KBM-7 (cell line): Measurements from ENCODE around the gene HAS3.
A peak's percentile ranks its signal among the peaks of the same experiment; 100 is the strongest.
"Not testable (repeated sequence)": the region's sequence is repeated elsewhere in the genome, so short reads cannot be mapped to it uniquely, and the experiment has no call there.

Experiments used
- DNase-seq: peaks from one replicate; pipeline ENCODE4 v3.0.0-alpha.2; 2015
- in situ Hi-C: fragments of 300-500 bp; cut with MboI; formaldehyde crosslinking; loops from 2 replicates; pipeline ENCODE4 v1.14.3; 2020; ENCODE audit warnings: low sequenced_read_pairs, low pct_unique_long_range_greater_than_20kb, mixed read lengths

HAS3 gene

GRCh38 chr16:69113216-69113615, 7.8 kb downstream of the HAS3 start:
- in situ Hi-C loops: loop anchor here (25.0 kb wide), 1 partner anchor 201 kb away; no protein-coding TSS in a partner anchor
- DNase-seq: no peak

GRCh38 chr16:69114346-69114975, 9.0 kb downstream of the HAS3 start:
- in situ Hi-C loops: loop anchor here (25.0 kb wide), 1 partner anchor 202 kb away; no protein-coding TSS in a partner anchor
- no peak for DNase-seq

GRCh38 chr16:69114976-69115355, 9.5 kb downstream of the HAS3 start:
- no peak for DNase-seq
- in situ Hi-C loops: loop anchor here (25.0 kb wide), 1 partner anchor 203 kb away; no protein-coding TSS in a partner anchor

GRCh38 chr16:69115361-69115760, 9.9 kb downstream of the HAS3 start:
- no peak for DNase-seq
- in situ Hi-C loops: loop anchor here (25.0 kb wide), 1 partner anchor 203 kb away; no protein-coding TSS in a partner anchor

GRCh38 chr16:69115837-69116236, 10.4 kb downstream of the HAS3 start:
- DNase-seq: no peak
- in situ Hi-C loops: loop anchor here (25.0 kb wide), 1 partner anchor 204 kb away; no protein-coding TSS in a partner anchor

- DNase-seq: no peak
- in situ Hi-C loops: loop anchor here (25.0 kb wide), 1 partner anchor 204 kb away; no protein-coding TSS in a partner anchor
These were observed 10.9 kb downstream of the HAS3 start for GRCh38 chr16:69116256-69116875.

GRCh38 chr16:69116906-69117305, 11.5 kb downstream of the HAS3 start:
- DNase-seq: no peak
- in situ Hi-C loops: loop anchor here (25.0 kb wide), 1 partner anchor 205 kb away; no protein-coding TSS in a partner anchor

- in situ Hi-C loops: loop anchor here (25.0 kb wide), 1 partner anchor 206 kb away; no protein-coding TSS in a partner anchor
- no peak for DNase-seq
These were observed 13.0 kb downstream of the HAS3 start for GRCh38 chr16:69118468-69118867.

GRCh38 chr16:69118994-69119393, 13.5 kb downstream of the HAS3 start:
- in situ Hi-C loops: loop anchor here (25.0 kb wide), 1 partner anchor 207 kb away; no protein-coding TSS in a partner anchor
- DNase-seq: no peak

- in situ Hi-C loops: loop anchor here (25.0 kb wide), 1 partner anchor 207 kb away; no protein-coding TSS in a partner anchor
These were observed 14.1 kb downstream of the HAS3 start for GRCh38 chr16:69119536-69119935.

GRCh38 chr16:69120096-69120664, 14.7 kb downstream of the HAS3 start:
- in situ Hi-C loops: loop anchor here (25.0 kb wide), 1 partner anchor 208 kb away; no protein-coding TSS in a partner anchor
- no peak for DNase-seq

More at GRCh38 chr16:69119536-69119935, 14.1 kb downstream of the HAS3 start:
- no peak for DNase-seq

- in situ Hi-C loops: loop anchor here (25.0 kb wide), 1 partner anchor 212 kb away; no protein-coding TSS in a partner anchor
- DNase-seq: peak; percentile 68
These were observed 18.5 kb downstream of the HAS3 start for GRCh38 chr16:69123910-69124309.

GRCh38 chr16:69124406-69124805, 19.0 kb downstream of the HAS3 start:
- in situ Hi-C loops: loop anchor here (25.0 kb wide), 1 partner anchor 212 kb away; no protein-coding TSS in a partner anchor

GRCh38 chr16:69124961-69125360, 19.5 kb downstream of the HAS3 start:
- in situ Hi-C loops: loop anchor here (25.0 kb wide), 1 partner anchor 213 kb away; no protein-coding TSS in a partner anchor
- not testable (repeated sequence) for DNase-seq

More at GRCh38 chr16:69124406-69124805, 19.0 kb downstream of the HAS3 start:
- not testable (repeated sequence) for DNase-seq

- no peak for DNase-seq
- in situ Hi-C loops: no loop called here
These were observed 20.8 kb downstream of the HAS3 start for GRCh38 chr16:69126221-69126620.

- in situ Hi-C loops, DNase-seq: not testable (repeated sequence)
These were observed 21.3 kb downstream of the HAS3 start for GRCh38 chr16:69126801-69127200.

- no peak for DNase-seq
- in situ Hi-C loops: no loop called here
These were observed 22.6 kb downstream of the HAS3 start for GRCh38 chr16:69127966-69128510.

- no peak for DNase-seq
- in situ Hi-C loops: no loop called here
These were observed 25.0 kb downstream of the HAS3 start for GRCh38 chr16:69130461-69130860.

- peak; percentile 68 for DNase-seq
- in situ Hi-C loops: no loop called here
These were observed 25.9 kb downstream of the HAS3 start for GRCh38 chr16:69131167-69131838.
